GM23338 (cell line): ENCODE measurements around the gene IRF8. TPM values are rescaled to one million over a fixed set of nuclear protein-coding genes. Genes with fewer than 3 reads are reported as not detected.

Experiments
- ATAC-seq: fragments of 200-7000 bp; cut with Tn5 transposase; 3 replicates; pipeline ENCODE4 v1.9.1; 2020
- DNase-seq: peaks from one replicate; pipeline ENCODE4 v3.0.0-alpha.2; 2015; ENCODE audit warnings: low spot score
- H2AFZ ChIP-seq: fragments of 200-600 bp; sonication (generic); 2 replicates; pipeline ENCODE4 v1.8.0; 2016; ENCODE audit warnings: antibody characterized with exemption, mild to moderate bottlenecking, moderate library complexity
- H3F3A ChIP-seq: fragments of 200-600 bp; sonication (generic); replicated peaks from 2 replicates; pipeline ENCODE4 v1.8.0; 2017; ENCODE audit warnings: antibody characterized with exemption, mixed run types, low read depth
- H3K27ac ChIP-seq: fragments of 200-600 bp; sonication (generic); 2 replicates; pipeline ENCODE4 v1.6.1; 2016; ENCODE audit warnings: low read depth
- H3K27me3 ChIP-seq: fragments of 200-600 bp; sonication (generic); 2 replicates; pipeline ENCODE4 v1.8.0; 2016; ENCODE audit warnings: mild to moderate bottlenecking, mixed run types, moderate library complexity; ENCODE audit not compliant: insufficient read depth
- H3K36me3 ChIP-seq: fragments of 200-600 bp; sonication (generic); 2 replicates; pipeline ENCODE4 v1.8.0; 2016; ENCODE audit warnings: mild to moderate bottlenecking; ENCODE audit not compliant: insufficient read depth
- H3K4me1 ChIP-seq: fragments of 200-600 bp; sonication (generic); 2 replicates; pipeline ENCODE4 v1.8.0; 2016; ENCODE audit warnings: mild to moderate bottlenecking, moderate library complexity; ENCODE audit not compliant: insufficient read depth
- H3K4me2 ChIP-seq: fragments of 200-600 bp; sonication (generic); 2 replicates; pipeline ENCODE4 v1.7.1; 2017; ENCODE audit warnings: mixed run types
- H3K4me3 ChIP-seq: fragments of 200-600 bp; sonication (generic); 2 replicates; pipeline ENCODE4 v1.6.1; 2016; ENCODE audit warnings: mixed run types
- H3K79me2 ChIP-seq: fragments of 200-600 bp; sonication (generic); replicated peaks from 2 replicates; pipeline ENCODE4 v1.8.0; 2017; ENCODE audit warnings: mild to moderate bottlenecking; ENCODE audit not compliant: insufficient read depth
- H3K9me2 ChIP-seq: fragments of 200-600 bp; sonication (generic); 2 replicates; pipeline ENCODE4 v1.8.0; 2017; ENCODE audit not compliant: insufficient read depth
- H4K20me1 ChIP-seq: fragments of 200-600 bp; sonication (generic); replicated peaks from 2 replicates; pipeline ENCODE4 v1.8.0; 2017; ENCODE audit warnings: mild to moderate bottlenecking; ENCODE audit not compliant: insufficient read depth
- H3K27ac Mint-ChIP-seq: 2 replicates; pipeline ENCODE4 v1.8.0; 2020; ENCODE audit warnings: inconsistent platforms, mild to moderate bottlenecking, moderate library complexity, mixed read lengths
- H3K27me3 Mint-ChIP-seq: 3 replicates; pipeline ENCODE4 v1.8.0; 2022; ENCODE audit warnings: low read depth, mild to moderate bottlenecking, moderate library complexity, mixed read lengths, inconsistent platforms; ENCODE audit not compliant: insufficient read depth, poor library complexity
- H3K36me3 Mint-ChIP-seq: 3 replicates; pipeline ENCODE4 v1.8.0; 2021; ENCODE audit warnings: low read depth, mild to moderate bottlenecking, inconsistent platforms, moderate library complexity, mixed read lengths
- H3K4me1 Mint-ChIP-seq: 3 replicates; pipeline ENCODE4 v1.8.0; 2020; ENCODE audit warnings: mild to moderate bottlenecking, inconsistent platforms, mixed read lengths
- H3K4me3 Mint-ChIP-seq: 3 replicates; pipeline ENCODE4 v1.8.0; 2021; ENCODE audit warnings: moderate library complexity, mild to moderate bottlenecking, inconsistent platforms, mixed read lengths
- H3K9me3 Mint-ChIP-seq: 3 replicates; pipeline ENCODE4 v1.8.0; 2020; ENCODE audit warnings: moderate library complexity, mild to moderate bottlenecking, inconsistent platforms, mixed read lengths
- CREB1 ChIP-seq: fragments of 250-450 bp; sonication (Bioruptor Pico); IDR thresholded peaks from 2 replicates; pipeline ENCODE4 v1.5.0; 2020; ENCODE audit warnings: low read depth, mild to moderate bottlenecking, moderate library complexity
- EZH2 ChIP-seq: fragments of 200-600 bp; sonication (generic); IDR thresholded peaks from one replicate; pipeline ENCODE4 v1.8.0; 2017; ENCODE audit warnings: antibody characterized with exemption, mild to moderate bottlenecking, low read depth; ENCODE audit not compliant: unreplicated experiment
- EZH2phosphoT487 ChIP-seq: fragments of 200-600 bp; sonication (generic); IDR thresholded peaks from one replicate; pipeline ENCODE4 v1.8.1; 2018; ENCODE audit warnings: antibody characterized with exemption; ENCODE audit not compliant: unreplicated experiment
- JUNB ChIP-seq: IDR thresholded peaks from one replicate; pipeline ENCODE4 v1.6.1; 2016; ENCODE audit warnings: antibody characterized with exemption; ENCODE audit not compliant: unreplicated experiment
- NANOG ChIP-seq: IDR thresholded peaks from 2 replicates; pipeline ENCODE4 v1.6.1; 2016; ENCODE audit warnings: antibody characterized with exemption, borderline replicate concordance
- POLR2AphosphoS5 ChIP-seq: IDR thresholded peaks from 2 replicates; pipeline ENCODE4 v1.6.1; 2016; ENCODE audit warnings: antibody characterized with exemption, low read depth
- STAT1 ChIP-seq: IDR thresholded peaks from one replicate; pipeline ENCODE4 v1.6.1; 2016; ENCODE audit warnings: antibody characterized with exemption; ENCODE audit not compliant: unreplicated experiment
- ZNF114 ChIP-seq: fragments of 250-450 bp; sonication (Bioruptor Pico); IDR thresholded peaks from 2 replicates; pipeline ENCODE4 v1.5.0; 2020; ENCODE audit warnings: mild to moderate bottlenecking, moderate library complexity
- ZNF331 ChIP-seq: fragments of 250-450 bp; sonication (Bioruptor Pico); IDR thresholded peaks from 2 replicates; pipeline ENCODE4 v1.5.0; 2020; ENCODE audit warnings: low read depth, mild to moderate bottlenecking, moderate library complexity
- polyA plus RNA-seq: library from polyadenylated mRNA; unstranded; fragments of >200 nt; fragmentation: Nextera tagmentation; extraction: Ambion mirVana; gene quantifications from 2 replicates; pipeline ENCODE4 v1.2.1, GENCODE V29; 2016
- total RNA-seq: library from RNA; depleted of rRNA; stranded (reverse); fragments of >200 nt; shearing (Covaris generic); gene quantifications from 2 replicates; pipeline ENCODE4 v1.2.3, GENCODE V29; 2014
- TF ChIP-seq, protein P1 (sequence below): fragments of 250-450 bp; sonication (Bioruptor Pico); IDR thresholded peaks from 2 replicates; pipeline ENCODE4 v1.5.0; 2020; ENCODE audit warnings: mild to moderate bottlenecking, moderate library complexity
- TF ChIP-seq, protein P2 (sequence below), 2 experiments: fragments of 200-600 bp in 1 of 2; sonication (generic) in 1 of 2; conservative IDR thresholded peaks; 2 replicates each; pipeline versions ENCODE4 v1.5.1 to v1.6.1; 2016 to 2017; ENCODE audit warnings: antibody characterized with exemption in 2 of 2, low read depth in 2 of 2, mild to moderate bottlenecking in 2 of 2, moderate library complexity in 1 of 2
- TF ChIP-seq, protein P3 (sequence below): IDR thresholded peaks from 2 replicates; pipeline ENCODE4 v1.6.1; 2016; ENCODE audit warnings: antibody characterized with exemption

IRF8 gene
- total and polyA plus RNA-seq, 2 experiments from 2014 or later = 0.47 to 2.8 TPM

DNA sequence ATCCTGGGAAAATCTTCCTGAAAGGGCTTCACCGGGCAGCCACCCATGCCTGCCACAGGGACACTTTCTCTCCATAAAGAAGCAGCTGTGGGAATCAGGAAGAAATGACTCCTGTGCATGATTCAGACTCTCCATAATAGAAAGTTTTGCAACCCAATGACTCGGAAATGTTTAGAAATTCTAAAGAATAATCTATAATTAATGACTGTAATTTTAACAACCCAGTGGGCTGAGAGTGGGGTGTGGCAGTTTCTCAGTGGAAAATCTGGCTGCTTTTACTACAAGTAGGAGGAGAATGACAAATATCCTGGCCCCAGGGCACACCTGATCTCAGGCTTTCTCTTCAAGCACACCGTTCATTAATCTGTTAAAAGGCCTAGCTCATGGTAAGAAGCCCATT is 25.7 kb downstream of the IRF8 start:
- no peaks in the 10 kb centered on the region for H3K79me2 ChIP-seq
- no peak overlapping the region for H3K4me2 ChIP-seq
- DNase-seq (no peak), ATAC-seq (no peak)
- H3K27me3 ChIP-seq = no peaks in the 10 kb centered on the region
- Mint-ChIP-seq H3K9me3 (no peaks in the 10 kb centered on the region), H3K27me3 (no peaks in the 10 kb centered on the region), H3K36me3 (no peaks in the 10 kb centered on the region), H3K27ac (no peak overlapping the region), H3K4me3 (no peak overlapping the region), H3K4me1 (peaks cover 14% of the 10 kb centered on the region)
- H4K20me1 ChIP-seq = no peaks in the 10 kb centered on the region
- no peaks in the 10 kb centered on the region for H3K36me3 ChIP-seq
- H3K4me3 ChIP-seq = no peak overlapping the region
- no peaks in the 10 kb centered on the region for H3F3A ChIP-seq
- no peaks in the 10 kb centered on the region for H3K9me2 ChIP-seq
- no peaks in the 10 kb centered on the region for H3K4me1 ChIP-seq
- no peak overlapping the region for H2AFZ ChIP-seq
- no peak for TF ChIP-seq EZH2
- no peak for TF ChIP-seq ZNF114
- no peak overlapping the region for H3K27ac ChIP-seq

DNA sequence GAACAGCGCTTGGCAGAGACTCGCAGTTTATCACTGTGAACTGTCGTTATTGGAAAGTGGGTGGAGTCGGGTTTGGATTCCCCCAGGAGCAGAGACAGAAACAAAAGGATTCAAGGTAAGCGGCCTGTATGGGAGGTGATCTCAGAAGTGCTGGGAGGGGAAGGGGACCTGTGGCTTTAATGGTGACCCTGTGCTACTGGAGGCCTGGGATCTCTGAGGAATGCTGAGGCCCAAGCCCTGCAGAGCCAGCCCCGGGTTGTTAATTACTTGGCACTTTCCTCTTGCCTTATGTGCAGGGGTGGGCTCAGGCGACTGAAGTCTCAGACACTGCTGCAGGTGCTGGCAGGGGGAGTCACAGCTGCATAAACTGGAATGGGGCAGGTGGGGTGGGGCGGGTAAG is 27.4 kb downstream of the IRF8 start:
- H3K4me2 ChIP-seq = no peak overlapping the region
- no peaks in the 10 kb centered on the region for H3K79me2 ChIP-seq
- no peaks in the 10 kb centered on the region for H4K20me1 ChIP-seq
- no peaks in the 10 kb centered on the region for H3K27me3 ChIP-seq
- H3K27ac Mint-ChIP-seq = no peak overlapping the region
- no peak overlapping the region for H3K4me3 Mint-ChIP-seq
- peak overlapping the region; percentile 43; the same call in 1 of the 2 replicates for H2AFZ ChIP-seq
- no peak overlapping the region for H3K27ac ChIP-seq
- no peak overlapping the region for H3K4me3 ChIP-seq
- peaks cover 2% of the 10 kb centered on the region for H3K27me3 Mint-ChIP-seq
- no peaks in the 10 kb centered on the region for H3K9me3 Mint-ChIP-seq
- H3K9me2 ChIP-seq = no peaks in the 10 kb centered on the region
- H3F3A ChIP-seq = no peaks in the 10 kb centered on the region
- H3K36me3 ChIP-seq = no peaks in the 10 kb centered on the region
- H3K36me3 Mint-ChIP-seq = no peaks in the 10 kb centered on the region
- no peaks in the 10 kb centered on the region for H3K4me1 ChIP-seq
- ATAC-seq = peak; percentile 29
- DNase-seq = peak; percentile 25
- peaks cover 14% of the 10 kb centered on the region for H3K4me1 Mint-ChIP-seq
- TF ChIP-seq EZH2phosphoT487 (no peak), CREB1 (CRISPR knock-in tag) (no peak), POLR2AphosphoS5 (no peak), JUNB (no peak), STAT1 (no peak), NANOG (no peak), ZNF114 (no peak), ZNF331 (CRISPR knock-in tag) (no peak), EZH2 (no peak)
- TF ChIP-seq, protein P1, sequence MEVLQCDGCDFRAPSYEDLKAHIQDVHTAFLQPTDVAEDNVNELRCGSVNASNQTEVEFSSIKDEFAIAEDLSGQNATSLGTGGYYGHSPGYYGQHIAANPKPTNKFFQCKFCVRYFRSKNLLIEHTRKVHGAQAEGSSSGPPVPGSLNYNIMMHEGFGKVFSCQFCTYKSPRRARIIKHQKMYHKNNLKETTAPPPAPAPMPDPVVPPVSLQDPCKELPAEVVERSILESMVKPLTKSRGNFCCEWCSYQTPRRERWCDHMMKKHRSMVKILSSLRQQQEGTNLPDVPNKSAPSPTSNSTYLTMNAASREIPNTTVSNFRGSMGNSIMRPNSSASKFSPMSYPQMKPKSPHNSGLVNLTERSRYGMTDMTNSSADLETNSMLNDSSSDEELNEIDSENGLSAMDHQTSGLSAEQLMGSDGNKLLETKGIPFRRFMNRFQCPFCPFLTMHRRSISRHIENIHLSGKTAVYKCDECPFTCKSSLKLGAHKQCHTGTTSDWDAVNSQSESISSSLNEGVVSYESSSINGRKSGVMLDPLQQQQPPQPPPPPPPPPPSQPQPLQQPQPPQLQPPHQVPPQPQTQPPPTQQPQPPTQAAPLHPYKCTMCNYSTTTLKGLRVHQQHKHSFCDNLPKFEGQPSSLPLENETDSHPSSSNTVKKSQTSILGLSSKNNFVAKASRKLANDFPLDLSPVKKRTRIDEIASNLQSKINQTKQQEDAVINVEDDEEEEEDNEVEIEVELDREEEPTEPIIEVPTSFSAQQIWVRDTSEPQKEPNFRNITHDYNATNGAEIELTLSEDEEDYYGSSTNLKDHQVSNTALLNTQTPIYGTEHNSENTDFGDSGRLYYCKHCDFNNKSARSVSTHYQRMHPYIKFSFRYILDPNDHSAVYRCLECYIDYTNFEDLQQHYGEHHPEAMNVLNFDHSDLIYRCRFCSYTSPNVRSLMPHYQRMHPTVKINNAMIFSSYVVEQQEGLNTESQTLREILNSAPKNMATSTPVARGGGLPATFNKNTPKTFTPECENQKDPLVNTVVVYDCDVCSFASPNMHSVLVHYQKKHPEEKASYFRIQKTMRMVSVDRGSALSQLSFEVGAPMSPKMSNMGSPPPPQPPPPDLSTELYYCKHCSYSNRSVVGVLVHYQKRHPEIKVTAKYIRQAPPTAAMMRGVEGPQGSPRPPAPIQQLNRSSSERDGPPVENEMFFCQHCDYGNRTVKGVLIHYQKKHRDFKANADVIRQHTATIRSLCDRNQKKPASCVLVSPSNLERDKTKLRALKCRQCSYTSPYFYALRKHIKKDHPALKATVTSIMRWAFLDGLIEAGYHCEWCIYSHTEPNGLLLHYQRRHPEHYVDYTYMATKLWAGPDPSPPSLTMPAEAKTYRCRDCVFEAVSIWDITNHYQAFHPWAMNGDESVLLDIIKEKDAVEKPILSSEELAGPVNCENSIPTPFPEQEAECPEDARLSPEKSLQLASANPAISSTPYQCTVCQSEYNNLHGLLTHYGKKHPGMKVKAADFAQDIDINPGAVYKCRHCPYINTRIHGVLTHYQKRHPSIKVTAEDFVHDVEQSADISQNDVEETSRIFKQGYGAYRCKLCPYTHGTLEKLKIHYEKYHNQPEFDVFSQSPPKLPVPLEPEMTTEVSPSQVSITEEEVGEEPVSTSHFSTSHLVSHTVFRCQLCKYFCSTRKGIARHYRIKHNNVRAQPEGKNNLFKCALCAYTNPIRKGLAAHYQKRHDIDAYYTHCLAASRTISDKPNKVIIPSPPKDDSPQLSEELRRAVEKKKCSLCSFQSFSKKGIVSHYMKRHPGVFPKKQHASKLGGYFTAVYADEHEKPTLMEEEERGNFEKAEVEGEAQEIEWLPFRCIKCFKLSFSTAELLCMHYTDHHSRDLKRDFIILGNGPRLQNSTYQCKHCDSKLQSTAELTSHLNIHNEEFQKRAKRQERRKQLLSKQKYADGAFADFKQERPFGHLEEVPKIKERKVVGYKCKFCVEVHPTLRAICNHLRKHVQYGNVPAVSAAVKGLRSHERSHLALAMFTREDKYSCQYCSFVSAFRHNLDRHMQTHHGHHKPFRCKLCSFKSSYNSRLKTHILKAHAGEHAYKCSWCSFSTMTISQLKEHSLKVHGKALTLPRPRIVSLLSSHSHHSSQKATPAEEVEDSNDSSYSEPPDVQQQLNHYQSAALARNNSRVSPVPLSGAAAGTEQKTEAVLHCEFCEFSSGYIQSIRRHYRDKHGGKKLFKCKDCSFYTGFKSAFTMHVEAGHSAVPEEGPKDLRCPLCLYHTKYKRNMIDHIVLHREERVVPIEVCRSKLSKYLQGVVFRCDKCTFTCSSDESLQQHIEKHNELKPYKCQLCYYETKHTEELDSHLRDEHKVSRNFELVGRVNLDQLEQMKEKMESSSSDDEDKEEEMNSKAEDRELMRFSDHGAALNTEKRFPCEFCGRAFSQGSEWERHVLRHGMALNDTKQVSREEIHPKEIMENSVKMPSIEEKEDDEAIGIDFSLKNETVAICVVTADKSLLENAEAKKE (CRISPR knock-in tag) = no peak
- TF ChIP-seq, protein P2, sequence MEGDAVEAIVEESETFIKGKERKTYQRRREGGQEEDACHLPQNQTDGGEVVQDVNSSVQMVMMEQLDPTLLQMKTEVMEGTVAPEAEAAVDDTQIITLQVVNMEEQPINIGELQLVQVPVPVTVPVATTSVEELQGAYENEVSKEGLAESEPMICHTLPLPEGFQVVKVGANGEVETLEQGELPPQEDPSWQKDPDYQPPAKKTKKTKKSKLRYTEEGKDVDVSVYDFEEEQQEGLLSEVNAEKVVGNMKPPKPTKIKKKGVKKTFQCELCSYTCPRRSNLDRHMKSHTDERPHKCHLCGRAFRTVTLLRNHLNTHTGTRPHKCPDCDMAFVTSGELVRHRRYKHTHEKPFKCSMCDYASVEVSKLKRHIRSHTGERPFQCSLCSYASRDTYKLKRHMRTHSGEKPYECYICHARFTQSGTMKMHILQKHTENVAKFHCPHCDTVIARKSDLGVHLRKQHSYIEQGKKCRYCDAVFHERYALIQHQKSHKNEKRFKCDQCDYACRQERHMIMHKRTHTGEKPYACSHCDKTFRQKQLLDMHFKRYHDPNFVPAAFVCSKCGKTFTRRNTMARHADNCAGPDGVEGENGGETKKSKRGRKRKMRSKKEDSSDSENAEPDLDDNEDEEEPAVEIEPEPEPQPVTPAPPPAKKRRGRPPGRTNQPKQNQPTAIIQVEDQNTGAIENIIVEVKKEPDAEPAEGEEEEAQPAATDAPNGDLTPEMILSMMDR (conservative IDR thresholded peaks at IDR 0.05; ENCODE audit: low read depth in 2 of 2) = no peak
- TF ChIP-seq, protein P3, sequence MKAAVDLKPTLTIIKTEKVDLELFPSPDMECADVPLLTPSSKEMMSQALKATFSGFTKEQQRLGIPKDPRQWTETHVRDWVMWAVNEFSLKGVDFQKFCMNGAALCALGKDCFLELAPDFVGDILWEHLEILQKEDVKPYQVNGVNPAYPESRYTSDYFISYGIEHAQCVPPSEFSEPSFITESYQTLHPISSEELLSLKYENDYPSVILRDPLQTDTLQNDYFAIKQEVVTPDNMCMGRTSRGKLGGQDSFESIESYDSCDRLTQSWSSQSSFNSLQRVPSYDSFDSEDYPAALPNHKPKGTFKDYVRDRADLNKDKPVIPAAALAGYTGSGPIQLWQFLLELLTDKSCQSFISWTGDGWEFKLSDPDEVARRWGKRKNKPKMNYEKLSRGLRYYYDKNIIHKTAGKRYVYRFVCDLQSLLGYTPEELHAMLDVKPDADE = no peak
